DMS153 treated with DMSO at 0.1 percent for 48 hours (cell line): ENCODE data around the gene GAB2.

Experiments
- DNase-seq: peaks from one replicate; lab custom pipeline; 2025; ENCODE audit not compliant: unreplicated experiment; lab: John Stamatoyannopoulos, UW

Gene GAB2

DNA sequence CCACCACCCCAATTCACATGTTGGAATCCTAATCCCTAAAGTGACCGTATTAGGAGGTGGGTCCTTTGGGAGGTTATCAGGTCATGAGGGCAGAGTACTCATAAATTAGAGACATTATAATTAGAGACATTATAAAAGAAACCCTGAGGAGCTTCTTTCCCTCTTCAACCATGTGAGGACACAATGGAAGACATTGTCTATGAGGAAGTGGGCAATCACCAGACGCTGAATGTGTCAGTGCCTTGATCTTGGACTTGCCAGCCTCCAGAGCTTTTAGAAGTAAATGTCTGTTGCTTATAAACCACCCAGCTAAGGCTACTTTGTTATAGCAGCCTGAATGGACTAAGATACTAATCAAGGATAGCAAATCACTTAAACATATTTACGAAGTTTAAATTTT is 14.8 kb downstream of the GAB2 start:
- no peak for DNase-seq

DNA sequence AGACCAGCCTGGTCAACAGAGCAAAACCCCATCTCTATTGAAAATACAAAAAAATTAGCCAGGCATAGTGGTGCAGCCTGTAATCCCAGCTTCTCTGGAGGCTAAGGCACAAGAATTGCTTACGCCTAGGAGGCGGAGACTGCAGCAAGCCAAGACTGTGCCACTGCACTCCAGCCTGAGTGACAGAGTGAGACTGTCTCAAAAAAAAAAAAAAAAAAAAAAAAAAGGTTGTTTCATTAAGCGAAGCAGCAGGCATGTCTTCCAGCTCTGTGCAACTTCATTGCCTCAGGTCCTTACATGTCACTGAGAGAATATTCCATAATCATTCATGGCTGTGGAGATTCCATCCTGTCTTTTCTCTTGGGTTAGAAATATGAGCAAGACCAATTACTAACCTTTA is 16.9 kb downstream of the GAB2 start:
- DNase-seq, result no peak

DNA sequence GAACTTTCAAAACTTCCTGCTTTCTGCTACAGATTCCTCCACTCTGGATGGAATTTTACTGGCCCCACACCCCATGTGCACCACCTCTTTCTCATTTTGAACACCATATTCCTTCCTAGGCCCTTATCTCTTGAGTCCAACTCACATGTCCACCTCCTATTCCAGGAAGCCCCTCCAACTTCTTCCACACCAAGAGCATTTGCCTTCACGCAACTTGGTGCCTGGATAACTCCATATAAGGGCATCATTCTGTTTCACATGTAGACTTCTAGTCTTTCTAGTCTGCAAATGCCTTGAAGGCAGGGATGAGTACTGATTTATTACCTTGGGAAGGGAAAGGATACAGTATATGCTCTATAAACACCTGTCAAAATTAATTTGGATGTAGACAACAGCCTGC is 17.5 kb downstream of the GAB2 start:
- DNase-seq, result no peak

DNA sequence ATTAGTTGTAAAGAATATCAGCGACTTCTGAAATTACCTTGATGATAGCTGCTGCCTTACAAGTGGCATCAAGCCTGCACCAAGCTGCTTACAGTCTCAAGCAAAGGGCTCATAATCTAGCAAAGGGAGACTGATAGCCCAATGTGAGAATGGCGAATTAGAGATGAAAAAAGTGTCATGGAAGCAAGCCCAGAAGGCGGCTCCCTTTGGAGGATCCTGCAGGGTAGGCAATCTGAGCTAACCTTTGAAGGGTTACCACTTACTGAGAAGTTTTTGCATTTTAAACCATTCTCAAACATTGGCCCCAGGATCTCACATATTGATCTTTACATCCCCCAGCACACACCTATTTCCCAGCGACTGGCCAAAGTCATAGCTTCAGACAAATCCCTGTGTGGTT is 18.5 kb downstream of the GAB2 start:
- no peak for DNase-seq

DNA sequence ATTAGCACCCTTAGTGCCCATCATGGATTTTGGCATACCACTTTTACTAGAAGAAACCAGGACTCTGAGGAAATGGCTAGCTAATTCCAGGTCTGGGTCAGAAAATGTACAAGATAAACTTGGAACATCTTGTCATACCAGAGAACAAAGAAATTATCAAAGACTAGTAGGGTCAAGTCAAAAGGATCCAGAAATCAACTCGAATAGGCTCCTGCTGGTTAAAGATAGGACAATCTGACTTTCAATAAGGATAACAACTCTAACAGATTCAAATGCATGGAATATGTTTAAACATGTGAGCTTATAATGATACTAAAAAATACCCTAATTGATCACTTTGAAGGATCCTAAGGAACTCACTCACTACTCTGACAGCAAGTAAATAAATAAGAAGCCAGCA is 18.9 kb downstream of the GAB2 start:
- no peak for DNase-seq

DNA sequence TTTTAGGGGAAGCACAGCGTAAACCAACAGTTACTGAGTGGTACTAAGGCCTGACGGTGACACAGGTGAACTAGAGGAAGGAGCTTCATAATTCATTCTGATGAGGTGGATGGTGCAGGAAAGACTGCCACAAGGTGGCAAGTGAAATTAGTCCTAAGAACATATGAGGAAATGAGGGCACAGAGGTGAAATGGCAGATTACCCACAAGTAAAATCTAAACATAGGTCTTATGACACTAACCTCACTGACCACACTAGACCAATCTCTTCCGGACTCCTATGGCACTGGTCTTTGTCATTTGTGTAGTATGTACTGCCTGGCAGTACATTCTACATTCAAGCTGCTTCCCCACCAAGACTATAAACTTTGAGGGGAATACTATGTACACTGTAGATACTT is 20.2 kb downstream of the GAB2 start:
- no peak for DNase-seq

DNA sequence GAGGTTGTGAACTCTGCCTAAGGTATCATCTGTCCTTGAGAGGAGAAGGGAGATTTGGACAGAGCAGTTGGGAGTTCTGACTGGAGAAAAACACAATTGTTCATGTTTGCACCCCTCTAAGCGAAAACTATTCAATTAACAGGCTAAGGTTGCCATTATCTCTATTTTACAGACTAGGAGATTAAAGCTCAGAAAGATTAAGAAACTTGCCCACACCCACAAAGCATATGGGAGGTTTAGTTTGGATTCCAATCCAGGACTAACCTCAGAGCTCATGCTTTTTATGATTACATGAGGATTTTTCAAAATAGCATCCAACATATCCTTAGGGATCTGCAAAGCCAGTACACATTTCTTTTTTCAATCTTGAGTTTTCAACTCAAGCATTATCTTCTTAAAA is 22.0 kb downstream of the GAB2 start:
- DNase-seq, result no peak

DNA sequence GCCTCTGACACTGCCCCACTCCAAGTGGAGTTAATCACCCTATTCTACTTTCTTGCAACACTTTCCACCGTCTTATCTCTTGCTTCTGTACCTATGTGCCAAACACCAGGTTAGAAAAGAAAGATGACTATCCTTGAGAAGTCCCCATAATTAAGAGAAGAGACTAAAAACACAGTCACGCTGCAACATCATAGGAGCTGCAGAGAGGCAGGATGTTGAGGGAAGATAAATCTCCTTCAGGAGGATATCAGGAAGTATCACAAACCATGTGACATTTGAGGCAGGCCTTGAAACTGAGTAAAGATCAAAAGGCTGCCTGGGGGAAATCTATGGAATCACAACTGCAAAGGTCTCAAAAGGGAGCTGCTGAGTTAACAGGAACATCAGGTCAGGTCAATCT is 24.8 kb downstream of the GAB2 start:
- no peak for DNase-seq

DNA sequence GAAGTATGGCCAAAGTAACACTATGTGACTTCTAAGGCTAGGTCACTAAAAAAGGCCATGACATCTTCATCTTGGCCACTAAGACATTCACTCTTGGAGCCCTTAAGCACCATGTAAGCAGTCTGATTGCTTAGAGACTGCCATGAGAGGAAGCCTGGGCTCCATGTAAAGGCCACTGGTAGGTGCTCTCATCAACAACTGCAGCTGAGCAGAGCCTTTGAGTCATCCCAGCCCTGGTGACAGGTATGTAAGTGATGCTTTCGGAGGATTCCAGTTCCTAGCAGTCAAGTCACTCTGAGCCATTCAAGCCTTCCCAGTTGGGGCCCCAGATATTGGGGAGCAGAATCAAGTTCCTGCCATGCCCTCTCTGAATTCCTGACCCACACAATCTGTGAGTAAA is 26.2 kb downstream of the GAB2 start:
- no peak for DNase-seq

DNA sequence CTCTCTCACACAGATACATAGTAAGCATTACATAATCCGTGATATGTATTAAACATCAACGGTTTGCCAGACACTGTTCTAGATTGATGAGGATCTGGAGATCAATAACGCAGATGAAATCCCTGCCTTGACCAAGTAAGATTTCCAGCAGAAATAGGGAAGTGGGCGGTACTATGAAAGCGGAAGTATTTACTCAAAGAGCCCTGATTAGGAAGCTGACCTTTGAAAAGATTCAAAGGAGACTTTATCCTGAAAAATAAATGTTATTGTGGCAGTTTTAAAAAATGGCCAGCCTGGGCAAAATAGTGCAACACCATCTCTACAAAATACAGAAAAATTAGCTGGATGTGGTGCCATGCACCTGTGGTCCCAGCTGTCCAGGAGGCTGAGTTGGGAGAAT is 26.8 kb downstream of the GAB2 start:
- DNase-seq, result no peak

DNA sequence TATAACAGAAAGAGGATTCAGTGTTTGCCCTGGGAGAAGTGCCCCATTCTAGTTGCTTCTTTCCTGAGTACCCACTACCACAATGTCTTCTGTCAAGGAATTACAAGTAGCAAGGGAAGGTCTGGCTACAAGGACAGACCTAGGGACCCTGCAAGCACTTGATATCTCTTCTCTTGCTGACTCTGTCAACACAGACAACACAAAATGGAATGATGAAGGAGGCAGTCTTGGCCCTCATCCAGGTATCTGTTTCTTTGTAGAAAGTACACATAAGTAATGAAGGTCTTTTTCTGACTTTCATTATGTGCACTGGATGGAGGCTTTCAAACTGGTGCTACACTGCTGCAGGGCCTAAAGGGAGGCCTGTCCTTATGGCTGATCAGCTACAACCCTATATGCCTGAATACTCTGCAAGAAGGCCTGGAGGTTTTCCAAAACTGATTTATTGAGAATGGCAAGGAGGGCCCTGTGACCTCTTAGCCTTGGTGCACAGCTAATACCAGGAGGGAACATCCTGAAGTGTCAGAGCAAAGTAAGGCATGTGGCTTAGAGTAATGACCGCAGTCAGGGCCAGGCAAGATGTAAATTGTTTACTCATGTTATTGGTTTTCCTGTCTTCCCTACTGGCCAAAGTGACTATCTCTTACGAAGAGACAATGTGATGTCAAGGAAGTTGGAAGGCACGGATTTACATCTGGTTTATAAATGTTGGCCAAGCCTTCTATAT is 31.2 kb downstream of the GAB2 start:
- DNase-seq, result no peak

DNA sequence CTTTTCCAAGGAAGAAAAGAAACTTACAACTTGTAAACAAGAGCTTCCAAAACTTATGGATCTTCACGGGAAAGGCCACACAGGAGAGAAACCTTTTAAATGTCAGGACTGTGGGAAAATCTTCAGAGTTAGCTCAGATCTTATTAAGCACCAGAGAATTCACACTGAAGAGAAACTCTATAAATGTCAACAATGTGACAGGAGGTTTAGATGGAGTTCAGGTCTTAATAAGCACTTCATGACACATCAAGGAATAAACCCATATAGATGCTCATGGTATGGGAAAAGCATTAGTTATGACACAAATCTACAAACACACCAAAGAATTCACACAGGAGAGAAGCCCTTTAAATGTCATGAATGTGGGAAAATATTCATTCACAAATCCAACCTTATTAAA is 32.4 kb downstream of the GAB2 start:
- DNase-seq, result no peak

DNA sequence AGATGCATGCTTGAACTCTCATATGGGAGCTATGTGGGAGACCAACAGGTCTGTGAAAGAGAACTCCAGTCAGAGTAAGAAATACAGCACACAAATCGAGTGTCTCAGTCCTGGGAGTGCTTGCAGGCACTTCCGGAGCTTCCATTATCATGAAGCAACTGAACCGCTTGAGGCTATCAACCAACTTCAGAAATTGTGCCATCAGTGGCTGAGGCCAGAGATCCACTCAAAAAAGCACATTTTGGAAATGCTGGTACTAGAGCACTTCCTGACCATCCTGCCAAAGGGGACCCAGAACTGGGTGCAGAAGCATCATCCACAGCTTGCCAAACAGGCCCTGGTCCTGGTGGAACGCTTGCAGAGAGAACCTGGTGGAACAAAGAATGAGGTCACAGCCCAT is 33.4 kb downstream of the GAB2 start:
- no peak for DNase-seq

DNA sequence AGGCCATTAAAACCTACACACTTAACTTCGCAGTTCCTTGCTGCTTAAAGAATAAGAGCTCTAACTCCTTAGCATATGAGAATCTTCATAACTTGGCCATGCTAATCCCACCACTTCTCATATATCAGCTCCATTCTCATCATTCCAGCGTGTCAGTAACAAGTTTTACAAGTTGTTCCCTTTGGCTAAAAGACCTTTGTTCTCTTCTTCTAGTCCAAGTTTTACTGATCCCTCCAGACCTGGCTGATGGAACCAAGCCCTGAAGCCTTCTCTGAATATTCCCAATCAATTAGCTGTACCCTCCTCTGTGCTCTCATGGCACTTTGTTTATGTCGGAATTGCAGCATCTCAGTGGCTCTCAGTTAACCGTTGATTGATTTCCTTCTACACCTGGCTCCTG is 35.8 kb downstream of the GAB2 start:
- no peak for DNase-seq

DNA sequence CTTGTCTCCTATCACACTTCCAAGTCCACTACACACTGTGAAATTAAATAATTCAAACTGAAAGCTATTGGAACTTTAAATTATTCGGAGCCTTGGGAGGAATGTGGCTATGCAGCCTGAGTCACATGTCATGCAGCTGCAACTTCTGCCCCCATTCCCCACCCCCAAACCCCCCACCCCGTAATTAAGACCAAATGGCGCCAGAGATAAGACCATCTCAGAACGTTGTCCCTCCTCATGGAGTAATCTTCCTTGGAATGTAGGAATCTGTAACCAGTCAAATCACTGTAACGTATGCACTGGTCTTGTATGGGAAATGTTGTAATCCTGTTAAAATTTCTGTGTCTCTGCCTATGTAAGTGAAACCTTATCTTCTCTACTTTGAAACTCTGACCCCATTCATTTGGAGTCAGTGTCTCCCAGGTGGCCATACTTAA is 37.0 kb downstream of the GAB2 start:
- no peak for DNase-seq

DNA sequence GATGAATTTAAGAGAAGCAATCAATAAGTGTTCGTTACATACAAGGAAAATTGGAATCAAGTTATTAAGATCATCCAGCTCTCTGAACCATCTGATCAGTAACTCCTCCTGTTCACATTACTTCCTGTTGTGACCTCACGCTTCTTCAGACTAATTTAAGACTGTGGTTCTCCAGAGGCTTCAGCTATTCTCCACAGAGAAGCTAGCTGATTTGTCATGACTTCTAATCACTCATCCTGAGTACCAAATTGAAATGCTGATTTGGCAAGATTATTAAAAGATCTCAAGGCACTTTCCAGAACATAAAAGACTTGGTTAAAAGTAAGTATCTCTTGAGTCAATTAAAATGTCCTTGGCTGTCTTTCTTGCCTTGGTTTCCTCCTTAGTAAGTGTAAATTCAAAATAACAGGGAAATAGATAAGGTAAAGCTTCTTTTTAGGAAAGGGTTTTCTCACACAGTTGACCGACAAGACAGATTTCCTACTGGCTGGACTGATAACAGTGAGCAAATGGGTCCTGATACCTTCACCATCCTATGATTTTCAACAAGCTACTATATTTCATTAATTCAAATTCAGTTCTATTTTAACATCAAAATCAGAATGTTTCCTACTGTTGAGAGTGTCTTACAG is 38.5 kb downstream of the GAB2 start:
- no peak for DNase-seq

DNA sequence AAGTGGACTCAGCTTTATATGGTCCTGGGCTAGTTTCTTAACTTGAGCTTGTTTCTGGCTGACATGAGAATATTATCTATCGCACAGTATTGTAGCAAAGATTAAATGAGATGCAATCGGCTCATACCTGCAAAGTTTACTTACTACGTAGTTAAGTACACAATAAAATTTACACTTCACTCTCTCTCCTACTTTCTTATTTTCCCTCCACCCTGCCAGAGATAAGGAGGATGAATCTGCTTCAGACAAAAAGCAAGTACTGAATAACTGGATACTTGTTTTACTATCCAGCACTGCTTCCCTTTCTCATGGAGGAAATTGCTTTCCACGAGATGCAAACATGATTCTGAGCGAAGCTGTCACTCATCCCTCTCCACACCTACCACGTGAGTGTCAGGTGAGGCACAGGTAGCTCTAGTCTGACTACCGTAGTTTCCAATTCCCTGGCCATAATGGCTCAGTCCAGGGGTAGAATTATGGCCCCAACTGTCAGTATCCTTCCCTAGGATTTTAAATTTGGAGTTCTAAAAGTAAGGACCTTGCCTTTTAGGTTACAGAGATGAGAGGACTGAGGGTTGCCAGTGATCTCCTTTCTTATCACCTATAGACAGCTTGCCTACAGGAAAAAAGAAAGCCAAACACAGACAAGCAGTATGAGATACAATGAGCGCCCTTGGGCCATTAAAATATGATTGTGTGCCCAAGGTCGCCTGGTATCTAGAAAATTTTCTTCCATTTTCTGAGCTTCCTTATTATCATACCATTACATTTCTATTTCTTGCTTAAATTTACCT is 39.8 kb downstream of the GAB2 start:
- DNase-seq, result no peak

DNA sequence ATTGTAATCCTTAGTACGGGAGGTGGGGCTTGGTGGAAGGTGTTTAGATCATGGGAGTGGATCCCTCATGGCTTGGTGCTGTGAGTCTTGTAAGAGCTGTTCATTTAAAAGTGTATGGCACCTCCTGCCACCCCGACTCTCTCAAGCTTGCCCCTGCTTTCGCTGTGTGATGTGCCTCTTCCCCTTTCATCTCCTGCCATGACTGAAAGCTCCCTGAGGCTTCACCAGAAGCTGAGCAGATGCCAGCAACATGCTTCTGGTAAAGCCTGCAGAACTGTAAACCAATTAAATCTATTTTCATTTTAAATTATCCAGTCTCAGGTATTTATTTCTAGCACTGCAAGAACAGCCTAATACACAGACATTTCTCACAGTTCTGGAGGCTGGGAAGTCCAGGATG is 40.8 kb downstream of the GAB2 start:
- no peak for DNase-seq

DNA sequence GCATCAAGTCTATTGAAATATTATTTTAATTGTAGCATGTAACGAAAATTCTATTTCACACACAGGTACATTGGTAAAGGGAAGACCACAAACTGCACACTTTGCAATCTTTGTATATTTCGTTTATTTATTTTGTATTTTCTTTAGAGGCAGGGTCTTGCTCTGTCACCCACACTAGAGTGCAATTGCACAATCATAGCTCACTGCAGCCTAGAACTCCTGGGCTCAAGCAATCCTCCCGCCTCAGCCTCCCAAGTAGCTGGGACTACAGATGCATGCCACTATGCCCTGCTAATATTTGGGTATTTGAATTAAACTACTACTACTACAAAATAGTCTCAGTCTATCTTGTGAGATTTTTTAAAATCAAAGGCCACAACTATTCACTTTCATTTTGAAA is 42.7 kb downstream of the GAB2 start:
- DNase-seq, result no peak

DNA sequence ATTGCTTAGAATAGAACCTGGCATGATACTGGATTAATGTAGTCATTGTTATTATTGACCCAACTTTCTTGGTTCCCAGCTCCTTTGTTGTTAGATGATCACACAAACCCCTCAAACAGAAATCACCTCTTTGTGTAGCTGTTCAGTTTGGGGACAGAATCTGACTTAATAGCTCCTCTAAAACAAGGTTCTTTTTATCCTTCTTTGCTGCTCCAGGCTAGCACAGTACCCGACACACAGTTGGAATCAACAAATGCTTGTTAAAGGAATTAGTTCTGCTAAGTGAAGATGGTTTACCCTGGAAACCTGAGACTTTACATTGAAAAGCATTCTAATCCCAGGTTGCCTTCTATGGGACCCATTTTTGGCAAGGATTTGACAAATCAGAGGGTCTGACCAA is 43.9 kb downstream of the GAB2 start:
- no peak for DNase-seq

DNA sequence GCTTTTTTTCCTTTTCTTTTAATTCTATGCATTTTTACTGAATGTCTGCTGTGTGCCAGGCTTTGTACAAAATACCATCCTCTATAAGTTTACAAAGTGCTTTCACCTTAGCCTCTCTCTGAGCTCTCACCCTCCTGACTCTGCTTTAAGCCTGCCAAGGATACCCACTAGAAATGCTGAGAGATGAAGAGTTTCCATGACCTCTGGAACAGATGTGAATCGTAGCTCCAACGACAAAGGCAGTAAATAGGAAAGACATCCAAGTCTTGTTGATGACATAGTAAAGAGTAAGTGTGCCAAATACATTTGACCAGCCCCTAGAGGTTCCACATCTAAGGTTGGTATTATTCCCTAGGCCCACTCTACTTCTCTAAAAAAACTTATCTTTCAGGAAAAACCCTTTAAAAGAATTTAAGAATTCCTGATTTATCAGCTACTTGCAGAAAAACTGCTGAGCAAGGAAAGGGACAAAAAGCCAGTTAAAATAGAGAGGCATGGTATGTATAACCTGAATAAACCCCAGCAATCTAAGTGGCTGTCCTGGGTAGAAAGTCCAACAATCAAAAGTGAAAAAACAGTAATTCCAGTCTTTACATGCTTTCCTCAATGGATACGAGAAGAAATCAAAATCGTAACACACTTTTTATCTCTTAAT is 45.4 kb downstream of the GAB2 start:
- no peak for DNase-seq
